ENCODE data around the gene WNT3.

DNA sequence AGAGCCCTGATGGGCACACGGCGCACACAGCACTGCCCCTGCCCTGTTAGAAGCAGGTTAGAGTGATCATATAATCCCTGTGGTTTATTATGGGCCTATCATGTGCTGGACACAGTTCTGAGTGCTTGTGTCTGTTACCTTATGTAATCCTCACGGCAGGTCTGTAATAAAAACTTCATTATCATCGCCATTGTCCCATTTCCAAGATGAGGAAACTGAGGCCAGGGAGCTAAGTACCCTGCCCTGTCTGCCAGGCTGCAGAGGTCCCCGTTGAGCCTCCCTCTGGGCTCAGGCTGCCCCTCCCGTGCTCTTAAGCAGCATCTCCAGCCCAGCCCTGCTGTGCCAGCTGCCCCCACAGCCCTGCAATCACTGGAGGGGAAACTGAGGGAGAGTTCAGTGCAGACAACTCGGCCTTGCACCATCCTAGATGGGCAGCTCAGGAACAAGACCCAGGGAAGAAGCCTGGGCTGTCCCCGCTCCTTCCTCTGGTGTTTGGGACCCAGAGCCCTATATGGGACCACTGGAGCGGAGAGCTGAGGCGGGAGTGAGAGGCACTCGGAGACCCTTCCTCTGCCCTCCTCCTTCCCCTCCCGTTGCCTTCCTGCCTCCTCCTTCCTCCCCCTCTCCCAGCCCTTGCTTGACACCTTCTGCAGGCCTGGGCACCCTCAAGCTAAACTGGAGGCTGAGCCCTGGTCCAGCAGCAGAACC is 42.0 kb downstream of the WNT3 start:
- TF ChIP-seq NRF1 (IDR thresholded peaks at IDR 0.05; ENCODE audit: low read depth, low read length) (no peak), EZH2 (IDR thresholded peaks at IDR 0.05; ENCODE audit: low read depth, low read length, severe bottlenecking) (no peak), EP300 (IDR thresholded peaks at IDR 0.05; ENCODE audit: borderline replicate concordance in 1 of 2, low read depth in 2 of 2, low read length in 2 of 2) (no peak), CEBPB (IDR thresholded peaks at IDR 0.05; ENCODE audit: low read depth, low read length) (no peak)

All from H1 (cell line).